WTC11 (cell line): Measurements from ENCODE around the gene GABRR2.

Experiments used
- CBFB ChIP-seq: sonication (generic); formaldehyde crosslinking; IDR thresholded peaks from 2 replicates; pipeline ENCODE4 v1.8.1; 2022; ENCODE audit warnings: mild to moderate bottlenecking, low read depth, missing genetic modification reagents
- TEAD1 ChIP-seq: sonication (generic); formaldehyde crosslinking; IDR thresholded peaks from 2 replicates; pipeline ENCODE4 v1.8.0; 2022; ENCODE audit warnings: mild to moderate bottlenecking, missing genetic modification reagents
- TP53 ChIP-seq: sonication (generic); formaldehyde crosslinking; IDR thresholded peaks from 2 replicates; pipeline ENCODE4 v1.8.1; 2023; ENCODE audit warnings: mild to moderate bottlenecking, missing genetic modification reagents
- TF ChIP-seq, protein P1 (sequence below): fragments of 200-600 bp; IDR thresholded peaks from 2 replicates; pipeline ENCODE4 v1.8.0; 2022; ENCODE audit warnings: antibody characterized with exemption
- TF ChIP-seq, protein P2 (sequence below): sonication (generic); formaldehyde crosslinking; IDR thresholded peaks from 2 replicates; pipeline ENCODE4 v1.8.1; 2023; ENCODE audit warnings: mild to moderate bottlenecking, moderate library complexity, missing genetic modification reagents
- TF ChIP-seq, protein P3 (sequence below): sonication (generic); formaldehyde crosslinking; IDR thresholded peaks from 2 replicates; pipeline ENCODE4 v1.8.0; 2022; ENCODE audit warnings: mild to moderate bottlenecking, missing genetic modification reagents
- TF ChIP-seq, protein P4 (sequence below): sonication (generic); formaldehyde crosslinking; conservative IDR thresholded peaks from 2 replicates; pipeline ENCODE4 v1.8.1; 2023; ENCODE audit warnings: mild to moderate bottlenecking, low read depth, missing genetic modification reagents, moderate library complexity

DNA sequence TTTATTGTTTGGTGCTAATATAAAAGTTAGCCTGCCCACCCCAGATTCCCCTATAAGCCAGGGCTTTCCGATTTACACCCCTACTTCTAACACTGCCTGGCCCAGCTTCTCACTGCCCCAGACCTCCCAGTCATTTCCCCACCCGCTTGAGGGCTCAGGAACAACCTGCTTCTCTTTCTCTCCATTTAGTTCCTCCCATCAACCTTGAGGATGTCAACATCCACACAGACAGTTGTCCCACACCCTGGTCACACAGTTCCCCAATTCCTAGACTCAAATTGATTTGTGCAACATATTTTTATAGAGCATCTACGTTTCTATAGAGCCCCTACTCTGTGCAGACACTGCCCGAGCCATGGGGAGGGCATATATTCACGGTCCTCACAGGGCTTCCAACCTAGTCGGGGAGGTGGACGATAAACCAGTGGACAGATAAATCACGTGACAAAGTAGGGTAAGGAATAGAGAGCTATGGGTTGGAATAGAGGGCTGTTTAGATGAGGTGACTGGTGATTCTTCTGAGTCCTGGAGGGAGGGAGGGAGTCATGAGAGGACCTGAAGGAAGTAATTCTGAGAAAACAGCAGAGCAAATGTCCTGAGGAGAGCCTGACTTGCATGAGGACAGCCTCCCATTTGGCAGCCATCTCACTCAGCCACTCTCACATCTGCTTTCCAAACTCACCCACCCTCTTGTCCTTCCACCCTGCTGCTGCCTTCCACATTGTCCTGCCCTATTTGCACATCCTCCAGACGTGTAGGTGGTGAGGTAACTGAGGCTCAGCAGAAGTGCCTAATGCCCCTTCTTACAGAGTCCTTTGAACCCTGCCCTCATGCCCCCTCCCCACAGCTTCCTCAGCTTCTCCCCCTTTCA lies 6.3 kb downstream of the GABRR2 start:
- TF ChIP-seq, protein P1, sequence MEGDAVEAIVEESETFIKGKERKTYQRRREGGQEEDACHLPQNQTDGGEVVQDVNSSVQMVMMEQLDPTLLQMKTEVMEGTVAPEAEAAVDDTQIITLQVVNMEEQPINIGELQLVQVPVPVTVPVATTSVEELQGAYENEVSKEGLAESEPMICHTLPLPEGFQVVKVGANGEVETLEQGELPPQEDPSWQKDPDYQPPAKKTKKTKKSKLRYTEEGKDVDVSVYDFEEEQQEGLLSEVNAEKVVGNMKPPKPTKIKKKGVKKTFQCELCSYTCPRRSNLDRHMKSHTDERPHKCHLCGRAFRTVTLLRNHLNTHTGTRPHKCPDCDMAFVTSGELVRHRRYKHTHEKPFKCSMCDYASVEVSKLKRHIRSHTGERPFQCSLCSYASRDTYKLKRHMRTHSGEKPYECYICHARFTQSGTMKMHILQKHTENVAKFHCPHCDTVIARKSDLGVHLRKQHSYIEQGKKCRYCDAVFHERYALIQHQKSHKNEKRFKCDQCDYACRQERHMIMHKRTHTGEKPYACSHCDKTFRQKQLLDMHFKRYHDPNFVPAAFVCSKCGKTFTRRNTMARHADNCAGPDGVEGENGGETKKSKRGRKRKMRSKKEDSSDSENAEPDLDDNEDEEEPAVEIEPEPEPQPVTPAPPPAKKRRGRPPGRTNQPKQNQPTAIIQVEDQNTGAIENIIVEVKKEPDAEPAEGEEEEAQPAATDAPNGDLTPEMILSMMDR, result no peak
- TF ChIP-seq, protein P2, sequence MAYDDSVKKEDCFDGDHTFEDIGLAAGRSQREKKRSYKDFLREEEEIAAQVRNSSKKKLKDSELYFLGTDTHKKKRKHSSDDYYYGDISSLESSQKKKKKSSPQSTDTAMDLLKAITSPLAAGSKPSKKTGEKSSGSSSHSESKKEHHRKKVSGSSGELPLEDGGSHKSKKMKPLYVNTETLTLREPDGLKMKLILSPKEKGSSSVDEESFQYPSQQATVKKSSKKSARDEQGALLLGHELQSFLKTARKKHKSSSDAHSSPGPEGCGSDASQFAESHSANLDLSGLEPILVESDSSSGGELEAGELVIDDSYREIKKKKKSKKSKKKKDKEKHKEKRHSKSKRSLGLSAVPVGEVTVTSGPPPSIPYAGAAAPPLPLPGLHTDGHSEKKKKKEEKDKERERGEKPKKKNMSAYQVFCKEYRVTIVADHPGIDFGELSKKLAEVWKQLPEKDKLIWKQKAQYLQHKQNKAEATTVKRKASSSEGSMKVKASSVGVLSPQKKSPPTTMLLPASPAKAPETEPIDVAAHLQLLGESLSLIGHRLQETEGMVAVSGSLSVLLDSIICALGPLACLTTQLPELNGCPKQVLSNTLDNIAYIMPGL, result no peak
- TF ChIP-seq CBFB, result no peak
- TF ChIP-seq, protein P3, sequence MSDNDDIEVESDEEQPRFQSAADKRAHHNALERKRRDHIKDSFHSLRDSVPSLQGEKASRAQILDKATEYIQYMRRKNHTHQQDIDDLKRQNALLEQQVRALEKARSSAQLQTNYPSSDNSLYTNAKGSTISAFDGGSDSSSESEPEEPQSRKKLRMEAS (CRISPR knock-in tag), result no peak
- TF ChIP-seq, protein P4, sequence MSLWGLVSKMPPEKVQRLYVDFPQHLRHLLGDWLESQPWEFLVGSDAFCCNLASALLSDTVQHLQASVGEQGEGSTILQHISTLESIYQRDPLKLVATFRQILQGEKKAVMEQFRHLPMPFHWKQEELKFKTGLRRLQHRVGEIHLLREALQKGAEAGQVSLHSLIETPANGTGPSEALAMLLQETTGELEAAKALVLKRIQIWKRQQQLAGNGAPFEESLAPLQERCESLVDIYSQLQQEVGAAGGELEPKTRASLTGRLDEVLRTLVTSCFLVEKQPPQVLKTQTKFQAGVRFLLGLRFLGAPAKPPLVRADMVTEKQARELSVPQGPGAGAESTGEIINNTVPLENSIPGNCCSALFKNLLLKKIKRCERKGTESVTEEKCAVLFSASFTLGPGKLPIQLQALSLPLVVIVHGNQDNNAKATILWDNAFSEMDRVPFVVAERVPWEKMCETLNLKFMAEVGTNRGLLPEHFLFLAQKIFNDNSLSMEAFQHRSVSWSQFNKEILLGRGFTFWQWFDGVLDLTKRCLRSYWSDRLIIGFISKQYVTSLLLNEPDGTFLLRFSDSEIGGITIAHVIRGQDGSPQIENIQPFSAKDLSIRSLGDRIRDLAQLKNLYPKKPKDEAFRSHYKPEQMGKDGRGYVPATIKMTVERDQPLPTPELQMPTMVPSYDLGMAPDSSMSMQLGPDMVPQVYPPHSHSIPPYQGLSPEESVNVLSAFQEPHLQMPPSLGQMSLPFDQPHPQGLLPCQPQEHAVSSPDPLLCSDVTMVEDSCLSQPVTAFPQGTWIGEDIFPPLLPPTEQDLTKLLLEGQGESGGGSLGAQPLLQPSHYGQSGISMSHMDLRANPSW (CRISPR knock-in tag), result no peak
- TF ChIP-seq TEAD1 (CRISPR knock-in tag), result no peak
- TF ChIP-seq TP53 (CRISPR knock-in tag), result no peak
